Measurements from ENCODE around the gene TBR1. TPM values are rescaled to one million over a fixed set of nuclear protein-coding genes. Genes with fewer than 3 reads are reported as not detected.

TBR1 gene
- total RNA-seq (2013; cell fraction: nucleolus; rRNA removed): 0.12 TPM in 1 of 2 replicates, not detected in the other
- not detected in 2 replicates for total RNA-seq (2014; rRNA removed)
- not detected in 2 replicates for total RNA-seq (2014; rRNA removed; fragmentation: Illumina TruSeq; extraction: Trizol)
- total RNA-seq (2021): not detected in 2 replicates
- not detected for polyA plus RNA-seq (2011; ENCODE audit: low read depth)
- 0.01 and 0.10 TPM in 2 replicates for polyA plus RNA-seq (2011; rRNA removed)
- polyA plus RNA-seq (2011; cell fraction: cytosol; rRNA removed): 0.02 TPM in 1 of 2 replicates, not detected in the other
- 0.04 and 0.10 TPM in 2 replicates for polyA plus RNA-seq (2011; cell fraction: nucleus; rRNA removed)
- not detected in 2 replicates for polyA plus RNA-seq (2012)
- polyA plus RNA-seq (2014; fragmentation: Illumina TruSeq; extraction: Trizol): 0.14 TPM in 1 of 2 replicates, not detected in the other
- not detected for polyA plus RNA-seq (2014; fragmentation: Nextera tagmentation; extraction: Ambion mirVana)
- polyA plus RNA-seq (2014; rRNA removed): not detected in 2 replicates
- polyA plus RNA-seq (2016; fragmentation: Nextera tagmentation; extraction: Ambion mirVana): not detected
- 0.05 and 0.07 TPM in 2 replicates for polyA minus RNA-seq (2011; rRNA and poly(A)+ RNA removed)
- polyA minus RNA-seq (2011; cell fraction: cytosol; rRNA and poly(A)+ RNA removed): not detected in 2 replicates
- 0.19 and 0.36 TPM in 2 replicates for polyA minus RNA-seq (2011; cell fraction: nucleus; rRNA and poly(A)+ RNA removed)
- Bru-seq, nascent RNA: percentile 22 among the genes with signal in this experiment
- BruChase-seq, experiment 1, labeled RNA remaining after a 6-hour chase: percentile 19 among the genes with signal in this experiment
- percentile 34 among the genes with signal in this experiment for BruChase-seq, experiment 2, labeled RNA remaining after a 2-hour chase
- long read RNA-seq, experiment 1: 0 reads
- long read RNA-seq, experiment 2: 0 reads

GRCh38 chr2:161415987-161416707 is at the start of gene TBR1:
TSS of gene TBR1 (plus strand) at chr2:161416297. CDS start at chr2:161416411, 114 bp downstream.
- no peak within 1 kb of the TSS for H3K27ac ChIP-seq (ENCODE audit: control insufficient read depth, insufficient read depth)
- 12% methylated on average over 16 of the region's 16 CpGs for WGBS (ENCODE audit: insufficient coverage, insufficient replicate concordance, low lambda C conversion rate, missing lambda C conversion rate)
- SMC1A ChIA-PET (ENCODE audit: uncharacterized antibody, unreplicated experiment): no interaction called here
- peak; percentile 8; the same call in 1 of the 3 replicates for ATAC-seq
- peaks cover 23 to 44% of the 10 kb centered on the region in 2 experiments for H3K27me3 ChIP-seq (replicated peaks in 1 of 2; ENCODE audit: control insufficient read depth in 2 of 2, insufficient read depth in 2 of 2, low read length in 1 of 2)
- H3K36me3 ChIP-seq (ENCODE audit: control insufficient read depth in 2 of 2, insufficient read depth in 2 of 2, low read length in 1 of 2): no peaks in the 10 kb centered on the region
- intact Hi-C loops (cut with micrococcal nuclease; ENCODE audit: unreplicated experiment) (no loop called here), in situ Hi-C loops (cut with MboI) (no loop called here)
- no peaks in the 10 kb centered on the region; the same call in 2 of the 3 replicates for H3K9me3 ChIP-seq (replicated peaks; ENCODE audit: control insufficient read depth, insufficient read depth, low read length)
- CTCF ChIA-PET: interaction anchor here (0.9 kb wide), 1 partner anchor 19 kb away, joined by 3 read pairs; no protein-coding TSS in a partner anchor
- H3K79me2 ChIP-seq (ENCODE audit: control insufficient read depth, insufficient read depth, low read length): no peaks in the 10 kb centered on the region
- H3K9ac ChIP-seq (ENCODE audit: control insufficient read depth, insufficient read depth, low read length): no peak within 1 kb of the TSS
- FAIRE-seq: no peak
- no peak for DNase-seq (ENCODE audit: low read depth, low spot score)
- POLR2A ChIA-PET: no interaction called here
- no peaks in the 10 kb centered on the region for H4K20me1 ChIP-seq (ENCODE audit: control insufficient read depth, insufficient read depth)
- H3K4me1 ChIP-seq (ENCODE audit: control insufficient read depth, insufficient read depth, low read length): peaks cover 5% of the 10 kb centered on the region; the same call in 1 of the 2 replicates
- peak within 1 kb of the TSS; percentile 94 for H3K4me2 ChIP-seq (ENCODE audit: control insufficient read depth, insufficient read depth)
- H3K4me3 ChIP-seq: peak within 1 kb of the TSS; percentile 39; the same call in 1 of the 2 replicates
- no peak for TF ChIP-seq KLF5 (IDR thresholded peaks at IDR 0.05; ENCODE audit: partially characterized antibody)
- no peak for TF ChIP-seq SREBF2 (IDR thresholded peaks at IDR 0.05; ENCODE audit: low read length)
- TF ChIP-seq CBX3 (IDR thresholded peaks at IDR 0.05; ENCODE audit: borderline replicate concordance, low read depth): no peak
- TF ChIP-seq JUNB (IDR thresholded peaks at IDR 0.05): no peak
- no peak for TF ChIP-seq FOS (IDR thresholded peaks at IDR 0.05; ENCODE audit: borderline replicate concordance, extremely low read depth, insufficient read length)
- H2AFZ ChIP-seq (ENCODE audit: control insufficient read depth, low read depth, low read length): no peak within 1 kb of the TSS
- no TSS peak for BruUV-seq (replicated peaks)
- RAD21 ChIA-PET (ENCODE audit: unreplicated experiment): no interaction called here

Measured in GM12878 (cell line).